HG03378 (cell line): ENCODE results near the gene DTYMK.

Experiments used
- ATAC-seq: cut with Tn5 transposase; IDR thresholded peaks from one replicate; pipeline ENCODE4 v1.9.1; 2021; ENCODE audit warnings: mild to moderate bottlenecking, moderate library complexity; ENCODE audit not compliant: unreplicated experiment

Gene DTYMK

GRCh38 chr2:241708879-241709278 is 22.3 kb upstream of the DTYMK start:
- ATAC-seq: no peak

- no peak for ATAC-seq
Measured at GRCh38 chr2:241706537-241706936, 19.9 kb upstream of the DTYMK start.

GRCh38 chr2:241703032-241703604 is 16.5 kb upstream of the DTYMK start:
- peak; percentile 0 for ATAC-seq

GRCh38 chr2:241702155-241703031 is 15.8 kb upstream of the DTYMK start:
- peak; percentile 79 for ATAC-seq

GRCh38 chr2:241701399-241702154 is 15.0 kb upstream of the DTYMK start, which contains the start of gene ING5:
Gene ING5 (plus strand): TSS chr2:241702039. CDS start chr2:241702066, 27 bp downstream.
- peak; percentile 34 for ATAC-seq

- no peak for ATAC-seq
Measured at GRCh38 chr2:241701149-241701398, 14.5 kb upstream of the DTYMK start.

GRCh38 chr2:241695651-241696050 is 9.0 kb upstream of the DTYMK start:
- ATAC-seq: no peak

GRCh38 chr2:241692448-241692847 is 5.8 kb upstream of the DTYMK start:
- ATAC-seq: no peak

- ATAC-seq: no peak
Measured at GRCh38 chr2:241690202-241690717, 3.6 kb upstream of the DTYMK start.

GRCh38 chr2:241689306-241689705 is 2.7 kb upstream of the DTYMK start:
- ATAC-seq: no peak

GRCh38 chr2:241686324-241686649 is 328 bp downstream of the DTYMK start:
- ATAC-seq: no peak

- no peak for ATAC-seq
Measured at GRCh38 chr2:241680827-241681599, 5.6 kb downstream of the DTYMK start.

GRCh38 chr2:241680044-241680443 is 6.6 kb downstream of the DTYMK start:
- ATAC-seq: no peak

- ATAC-seq: no peak
Measured at GRCh38 chr2:241678784-241679540, 7.7 kb downstream of the DTYMK start.

- no peak for ATAC-seq
Measured at GRCh38 chr2:241678307-241678706, 8.3 kb downstream of the DTYMK start.

GRCh38 chr2:241677392-241677791 is 9.2 kb downstream of the DTYMK start:
- ATAC-seq: no peak

GRCh38 chr2:241676665-241677064 is 9.9 kb downstream of the DTYMK start:
- ATAC-seq: no peak

- no peak for ATAC-seq
Measured at GRCh38 chr2:241675885-241676284, 10.7 kb downstream of the DTYMK start.

GRCh38 chr2:241673797-241674725 is 12.6 kb downstream of the DTYMK start:
- ATAC-seq: no peak
